GM12872 (cell line): ENCODE data around the gene OVOL1.

Experiments
- TF ChIP-seq, protein P1 (sequence below): IDR thresholded peaks from 3 replicates; pipeline ENCODE4 v1.5.1; 2011; ENCODE audit warnings: low read depth, mild to moderate bottlenecking, low read length, moderate library complexity; ENCODE audit not compliant: insufficient read depth

OVOL1 gene

GRCh38 chr11:65774525-65775306 is 12.1 kb upstream of the OVOL1 start:
- TF ChIP-seq, protein P1, sequence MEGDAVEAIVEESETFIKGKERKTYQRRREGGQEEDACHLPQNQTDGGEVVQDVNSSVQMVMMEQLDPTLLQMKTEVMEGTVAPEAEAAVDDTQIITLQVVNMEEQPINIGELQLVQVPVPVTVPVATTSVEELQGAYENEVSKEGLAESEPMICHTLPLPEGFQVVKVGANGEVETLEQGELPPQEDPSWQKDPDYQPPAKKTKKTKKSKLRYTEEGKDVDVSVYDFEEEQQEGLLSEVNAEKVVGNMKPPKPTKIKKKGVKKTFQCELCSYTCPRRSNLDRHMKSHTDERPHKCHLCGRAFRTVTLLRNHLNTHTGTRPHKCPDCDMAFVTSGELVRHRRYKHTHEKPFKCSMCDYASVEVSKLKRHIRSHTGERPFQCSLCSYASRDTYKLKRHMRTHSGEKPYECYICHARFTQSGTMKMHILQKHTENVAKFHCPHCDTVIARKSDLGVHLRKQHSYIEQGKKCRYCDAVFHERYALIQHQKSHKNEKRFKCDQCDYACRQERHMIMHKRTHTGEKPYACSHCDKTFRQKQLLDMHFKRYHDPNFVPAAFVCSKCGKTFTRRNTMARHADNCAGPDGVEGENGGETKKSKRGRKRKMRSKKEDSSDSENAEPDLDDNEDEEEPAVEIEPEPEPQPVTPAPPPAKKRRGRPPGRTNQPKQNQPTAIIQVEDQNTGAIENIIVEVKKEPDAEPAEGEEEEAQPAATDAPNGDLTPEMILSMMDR: no peak

GRCh38 chr11:65776196-65776595 is 10.7 kb upstream of the OVOL1 start:
- TF ChIP-seq, protein P1: no peak

DNA sequence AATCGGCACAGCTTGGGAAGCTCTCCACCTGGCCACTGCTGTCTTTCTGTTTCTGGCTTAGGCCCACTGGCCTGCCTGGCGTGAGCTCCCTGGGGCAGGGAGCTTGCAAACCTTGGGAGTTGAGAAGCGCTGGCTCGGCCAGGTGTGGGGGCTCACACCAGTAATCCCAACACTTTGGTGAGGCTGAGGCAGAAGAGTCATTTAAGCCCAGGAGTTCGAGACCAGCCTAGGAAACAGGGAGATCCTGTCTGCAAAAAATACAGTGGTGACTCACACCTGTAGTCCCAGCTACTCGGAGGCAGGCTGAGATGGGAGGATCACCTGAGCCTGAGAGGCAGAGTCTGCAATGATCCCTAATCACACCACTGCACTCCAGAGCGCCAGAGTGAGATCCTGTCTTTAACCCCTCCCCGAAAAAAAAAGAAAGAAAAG is 10.1 kb upstream of the OVOL1 start:
- TF ChIP-seq, protein P1: no peak

DNA sequence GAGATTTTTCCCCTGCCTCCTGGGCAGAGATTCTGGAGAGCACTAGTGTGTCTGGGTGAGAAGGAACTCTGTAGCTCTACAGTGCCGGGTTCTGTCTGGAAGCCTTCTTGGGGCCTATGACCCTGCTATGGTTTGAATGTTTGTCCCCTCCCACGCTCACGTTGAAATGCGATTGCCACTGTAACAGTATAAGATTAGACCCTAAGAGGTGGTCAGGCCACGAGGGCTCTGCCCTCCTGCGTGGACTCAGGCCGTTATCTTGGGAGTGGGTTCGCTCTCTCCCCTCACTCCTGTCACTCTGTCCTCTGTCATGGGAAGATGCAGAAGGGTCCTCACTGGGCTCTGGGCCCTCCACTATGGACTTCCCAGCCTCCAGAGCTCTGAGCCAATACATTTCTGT is 9.6 kb upstream of the OVOL1 start:
- TF ChIP-seq, protein P1: no peak

GRCh38 chr11:65777821-65778361 is 9.0 kb upstream of the OVOL1 start:
- TF ChIP-seq, protein P1: no peak

DNA sequence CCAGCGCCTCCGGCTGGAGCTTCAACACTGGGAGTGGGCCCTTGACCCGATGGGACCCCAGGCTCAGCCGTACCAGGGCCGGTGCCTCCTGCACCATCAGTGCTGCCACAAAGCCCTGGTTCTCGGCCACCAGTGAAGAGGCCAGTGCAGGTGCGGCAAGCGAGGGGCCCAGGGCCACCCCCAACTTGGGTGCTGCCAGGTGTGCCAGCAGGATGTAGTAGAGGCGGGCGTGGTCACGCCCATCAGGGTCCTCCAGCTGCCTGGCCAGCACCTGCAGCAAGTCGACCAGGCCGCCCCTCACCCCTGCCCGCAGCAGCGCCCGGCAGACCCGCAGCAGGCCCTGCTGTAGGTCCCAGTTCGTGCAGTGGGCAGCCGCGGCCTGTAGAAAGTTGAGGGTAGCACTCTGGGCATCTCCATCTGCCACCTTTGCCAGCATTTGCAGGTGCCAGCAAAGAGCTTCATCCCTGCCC is 8.4 kb upstream of the OVOL1 start:
- TF ChIP-seq, protein P1: no peak

- TF ChIP-seq, protein P1: no peak
Observed at GRCh38 chr11:65778901-65779668, 7.8 kb upstream of the OVOL1 start.
